Measurements from ENCODE around the gene SIRT4.

Gene SIRT4

GRCh38 chr12:120278137-120279069 is 23.7 kb upstream of the SIRT4 start:
- DNase-seq (ENCODE audit: low read depth) = no peak

GRCh38 chr12:120283318-120283717 is 18.8 kb upstream of the SIRT4 start:
- DNase-seq (ENCODE audit: low read depth) = no peak

GRCh38 chr12:120284381-120284780 is 17.7 kb upstream of the SIRT4 start:
- no peak for DNase-seq (ENCODE audit: low read depth)

GRCh38 chr12:120286768-120287490 is 15.2 kb upstream of the SIRT4 start:
- no peak for DNase-seq (ENCODE audit: low read depth)

- no peak for DNase-seq (ENCODE audit: low read depth)
These were observed 14.6 kb upstream of the SIRT4 start for GRCh38 chr12:120287491-120287890.

- DNase-seq (ENCODE audit: low read depth) = peak; percentile 22
These were observed 11.4 kb upstream of the SIRT4 start for GRCh38 chr12:120290609-120291305.

GRCh38 chr12:120292411-120292660 is 9.8 kb upstream of the SIRT4 start:
- no peak for DNase-seq (ENCODE audit: low read depth)

GRCh38 chr12:120292661-120293531 is 9.2 kb upstream of the SIRT4 start, which contains the start of gene RNU4-1:
Gene RNU4-1, minus strand, starts transcription at chr12:120293237.
- DNase-seq (ENCODE audit: low read depth) = peak; percentile 60

- DNase-seq (ENCODE audit: low read depth) = no peak
These were observed 12.1 kb downstream of the SIRT4 start for GRCh38 chr12:120314220-120314619.

GRCh38 chr12:120316798-120317223 is 14.7 kb downstream of the SIRT4 start:
- DNase-seq (ENCODE audit: low read depth) = no peak

GRCh38 chr12:120317224-120318105 is 15.3 kb downstream of the SIRT4 start:
- DNase-seq (ENCODE audit: low read depth) = peak; percentile 100

- no peak for DNase-seq (ENCODE audit: low read depth)
These were observed 19.5 kb downstream of the SIRT4 start for GRCh38 chr12:120321382-120322202.

GRCh38 chr12:120323772-120324171 is 21.7 kb downstream of the SIRT4 start:
- no peak for DNase-seq (ENCODE audit: low read depth)

- DNase-seq (ENCODE audit: low read depth) = no peak
These were observed 22.8 kb downstream of the SIRT4 start for GRCh38 chr12:120324841-120325417.

- DNase-seq (ENCODE audit: low read depth) = no peak
These were observed 25.5 kb downstream of the SIRT4 start, which contains the start of gene PLA2G1B for GRCh38 chr12:120327593-120327992. Gene PLA2G1B, minus strand, starts transcription at chr12:120327779. Its CDS starts 26 bp downstream, at chr12:120327753.

GRCh38 chr12:120328228-120328627 is 26.1 kb downstream of the SIRT4 start:
- DNase-seq (ENCODE audit: low read depth) = no peak

GRCh38 chr12:120331390-120331789 is 29.3 kb downstream of the SIRT4 start:
- no peak for DNase-seq (ENCODE audit: low read depth)

GRCh38 chr12:120332041-120332440 is 29.9 kb downstream of the SIRT4 start:
- no peak for DNase-seq (ENCODE audit: low read depth)

- DNase-seq (ENCODE audit: low read depth) = no peak
These were observed 30.4 kb downstream of the SIRT4 start for GRCh38 chr12:120332523-120332922.

Data from activated T-cell treated with anti-CD3 and anti-CD28 coated beads for 48 hours (primary cell).